Liver (tissue), 9 donors: ENCODE data around the gene XRCC1. TPM values are rescaled to one million over a fixed set of nuclear protein-coding genes. Genes with fewer than 3 reads are reported as not detected.

Experiments used
- DNase-seq: peaks from one replicate; pipeline ENCODE4 v3.0.0-alpha.2; 2017; ENCODE audit warnings: low spot score
- H3K27ac ChIP-seq, 2 donors: one replicate each; pipeline ENCODE4 v1.7.0; 2013; ENCODE audit warnings: inconsistent platforms in 2 of 2, low read length in 2 of 2, control low read depth in 1 of 2, low read depth in 1 of 2, mild to moderate bottlenecking in 1 of 2
- H3K27me3 ChIP-seq, 4 donors: one replicate each; pipeline versions ENCODE4 v1.6.1 to v1.7.0; 2013; ENCODE audit warnings: low read length in 3 of 4, inconsistent platforms in 1 of 4, mild to moderate bottlenecking in 1 of 4, moderate library complexity in 1 of 4; ENCODE audit not compliant: control insufficient read depth in 4 of 4, insufficient read depth in 4 of 4
- H3K36me3 ChIP-seq, 4 donors: one replicate each; pipeline versions ENCODE4 v1.6.1 to v1.7.0; 2013; ENCODE audit warnings: low read length in 3 of 4, mild to moderate bottlenecking in 3 of 4, low read depth in 1 of 4, moderate library complexity in 1 of 4; ENCODE audit not compliant: control insufficient read depth in 4 of 4, insufficient read depth in 3 of 4
- H3K4me1 ChIP-seq, 4 donors: one replicate each; pipeline versions ENCODE4 v1.6.1 to v1.7.0; 2013; ENCODE audit warnings: low read length in 3 of 4, mild to moderate bottlenecking in 3 of 4, moderate library complexity in 1 of 4; ENCODE audit not compliant: control insufficient read depth in 4 of 4, insufficient read depth in 4 of 4
- H3K4me3 ChIP-seq, 3 donors: one replicate each; pipeline versions ENCODE4 v1.6.1 to v1.7.0; 2013; ENCODE audit warnings: low read length in 3 of 3, control low read depth in 1 of 3, low read depth in 1 of 3, mild to moderate bottlenecking in 1 of 3
- H3K9ac ChIP-seq, 2 donors: one replicate each; pipeline ENCODE4 v1.7.0; 2013; ENCODE audit warnings: low read length in 2 of 2, mild to moderate bottlenecking in 2 of 2, moderate library complexity in 2 of 2, control low read depth in 1 of 2, low read depth in 1 of 2
- H3K9me3 ChIP-seq, 4 donors: one replicate each; pipeline versions ENCODE4 v1.6.1 to v1.7.0; 2013; ENCODE audit warnings: low read length in 3 of 4; ENCODE audit not compliant: control insufficient read depth in 4 of 4
- EGR1 ChIP-seq, 2 donors: IDR thresholded peaks; 2 replicates each; pipeline ENCODE4 v1.6.1; 2016 to 2018; ENCODE audit warnings: antibody characterized with exemption in 2 of 2, low read depth in 2 of 2
- FOXA2 ChIP-seq: IDR thresholded peaks from 2 replicates; pipeline ENCODE4 v1.6.1; 2016; ENCODE audit warnings: antibody characterized with exemption
- GABPA ChIP-seq, 2 donors: IDR thresholded peaks in 1 of 2; conservative IDR thresholded peaks in 1 of 2; 2 replicates each; pipeline ENCODE4 v1.6.1; 2016; ENCODE audit warnings: antibody characterized with exemption in 2 of 2, mild to moderate bottlenecking in 1 of 2, moderate library complexity in 1 of 2
- HNF4A ChIP-seq, 2 donors: conservative IDR thresholded peaks; 2 replicates each; pipeline ENCODE4 v1.6.1; 2016; ENCODE audit warnings: antibody characterized with exemption in 2 of 2, mild to moderate bottlenecking in 2 of 2
- HNF4G ChIP-seq: IDR thresholded peaks from 2 replicates; pipeline ENCODE4 v1.6.1; 2016; ENCODE audit warnings: antibody characterized with exemption
- JUND ChIP-seq, 2 donors: IDR thresholded peaks; 2 replicates each; pipeline ENCODE4 v1.6.1; 2016; ENCODE audit warnings: antibody characterized with exemption in 2 of 2
- NR2F2 ChIP-seq: IDR thresholded peaks from 2 replicates; pipeline ENCODE4 v1.6.1; 2016; ENCODE audit warnings: antibody characterized with exemption
- RAD21 ChIP-seq, 2 donors: IDR thresholded peaks; 2 replicates each; pipeline ENCODE4 v1.6.1; 2016; ENCODE audit warnings: antibody characterized with exemption in 2 of 2, mild to moderate bottlenecking in 2 of 2
- RXRA ChIP-seq, 2 donors: IDR thresholded peaks; 2 replicates each; pipeline ENCODE4 v1.6.1; 2017 to 2018; ENCODE audit warnings: antibody characterized with exemption in 2 of 2, mild to moderate bottlenecking in 1 of 2
- SP1 ChIP-seq: IDR thresholded peaks from 2 replicates; pipeline ENCODE4 v1.6.1; 2018; ENCODE audit warnings: antibody characterized with exemption, mild to moderate bottlenecking
- TAF1 ChIP-seq: conservative IDR thresholded peaks from 2 replicates; pipeline ENCODE4 v1.6.1; 2016; ENCODE audit warnings: antibody characterized with exemption, mild to moderate bottlenecking
- YY1 ChIP-seq: IDR thresholded peaks from 2 replicates; pipeline ENCODE4 v1.6.1; 2016; ENCODE audit warnings: antibody characterized with exemption, mild to moderate bottlenecking
- WGBS: extraction: QIAGEN DNeasy Blood & Tissue Kit; methylation state at CpG from one replicate; pipeline ENCODE4 v1.1.7; 2013; 5-methylcytosine and 5-hydroxymethylcytosine counted together
- polyA plus RNA-seq, 2 donors: library from polyadenylated mRNA; stranded (reverse) in 1 of 2; unstranded in 1 of 2; fragments of 200-250 nt in 1 of 2; fragments of >200 nt in 1 of 2; fragmentation: Nextera tagmentation in 1 of 2; extraction: Ambion mirVana in 1 of 2; gene quantifications; one replicate each; pipeline versions ENCODE4 v1.2.1 to v1.2.3, GENCODE V29; 2013 to 2015
- total RNA-seq, 2 donors: library from RNA; depleted of rRNA; stranded (reverse); fragments of >200 nt; gene quantifications; one replicate each; pipeline ENCODE4 v1.2.3, GENCODE V29; 2014
- TF ChIP-seq, protein P1 (sequence below): IDR thresholded peaks from 2 replicates; pipeline ENCODE4 v1.6.1; 2016; ENCODE audit warnings: antibody characterized with exemption, mild to moderate bottlenecking
- TF ChIP-seq, protein P2 (sequence below): IDR thresholded peaks from 2 replicates; pipeline ENCODE4 v1.6.1; 2016; ENCODE audit warnings: antibody characterized with exemption
- TF ChIP-seq, protein P3 (sequence below): fragments of 150-350 bp; IDR thresholded peaks from 2 replicates; pipeline ENCODE4 v1.5.1; 2017; ENCODE audit warnings: improper control_type of control experiment, low read depth, low read length; ENCODE audit not compliant: missing input control
- TF ChIP-seq, protein P4 (sequence below): IDR thresholded peaks from 2 replicates; pipeline ENCODE4 v1.6.1; 2016; ENCODE audit warnings: antibody characterized with exemption
- TF ChIP-seq, protein P5 (sequence below): IDR thresholded peaks from 2 replicates; pipeline ENCODE4 v1.6.1; 2016; ENCODE audit warnings: antibody characterized with exemption
- donor health status: healthy.
- donor health status: healthy.
- donor health status: healthy.
- donor health status: healthy.
- donor health status: healthy.

XRCC1 gene
- total and polyA plus RNA-seq, 4 donors, result 3.6 to 9.8 (median 4.9) TPM

DNA sequence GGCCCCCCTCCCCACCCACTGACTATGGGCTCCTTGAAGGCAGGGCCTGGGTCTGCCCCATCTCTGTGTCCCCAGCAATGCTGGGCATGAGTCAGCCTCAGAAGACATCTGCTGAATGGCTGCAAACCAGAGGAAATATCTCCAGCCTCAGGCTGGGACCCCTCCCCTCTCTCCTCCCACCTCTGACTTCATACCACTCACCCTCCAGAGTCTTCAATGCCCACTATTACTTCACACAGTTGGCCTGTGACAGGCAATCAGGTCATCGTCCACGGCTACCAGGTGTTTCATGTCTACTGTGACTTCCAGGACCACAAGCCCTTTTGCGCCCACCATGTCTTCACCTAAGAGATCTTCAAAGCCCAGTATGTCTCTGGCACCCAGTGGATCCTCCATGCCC is 36.5 kb upstream of the XRCC1 start, which contains the start of gene SRRM5:
Gene SRRM5 (plus strand): TSS at position 301 of the 400 bp plus-strand sequence. CDS start 34 bp downstream, at position 335.
- H3K36me3 ChIP-seq, result peaks cover 0 to 13% (median 4%) of the 10 kb centered on the region in 4 donors
- no peaks in the 10 kb centered on the region for H3K27me3 ChIP-seq
- WGBS, result 95% methylated on average over 3 of the region's 3 CpGs

DNA sequence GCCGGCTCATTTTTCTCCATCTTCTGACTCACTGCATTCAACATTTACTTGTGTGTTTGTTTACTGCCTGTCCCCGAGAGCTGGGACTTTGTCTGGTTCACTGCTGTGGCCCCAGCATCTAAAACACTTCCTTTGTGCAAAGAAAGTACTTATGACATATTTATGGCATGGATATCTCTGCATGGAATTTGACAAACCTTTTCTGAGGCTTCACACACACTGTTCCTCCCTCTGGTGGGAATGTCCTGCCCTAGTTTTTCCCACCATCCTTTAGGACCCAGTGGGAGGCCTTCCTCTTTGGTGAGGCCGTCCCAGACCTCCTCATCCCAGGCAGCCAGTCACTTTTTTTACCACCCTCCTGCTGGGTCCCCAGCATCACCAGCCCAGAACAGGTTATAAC is 35.2 kb upstream of the XRCC1 start:
- WGBS, result 90% methylated on average over 3 of the region's 3 CpGs
- no peak overlapping the region for H3K9ac ChIP-seq
- H3K4me3 ChIP-seq, result no peak overlapping the region
- no peaks in the 10 kb centered on the region for H3K4me1 ChIP-seq
- H3K9me3 ChIP-seq, result no peaks in the 10 kb centered on the region
- H3K36me3 ChIP-seq, result peaks cover 0 to 13% (median 5%) of the 10 kb centered on the region in 4 donors
- DNase-seq, result no peak
- no peak overlapping the region for H3K27ac ChIP-seq
- no peaks in the 10 kb centered on the region for H3K27me3 ChIP-seq
- TF ChIP-seq GABPA (IDR thresholded peaks at IDR 0.05 in 1 of 2, conservative IDR thresholded peaks at IDR 0.05 in 1 of 2) (no peak), NR2F2 (no peak), EGR1 (IDR thresholded peaks at IDR 0.05; ENCODE audit: low read depth in 2 of 2) (no peak), JUND (IDR thresholded peaks at IDR 0.05) (no peak), TAF1 (no peak), RAD21 (IDR thresholded peaks at IDR 0.05) (no peak), HNF4A (conservative IDR thresholded peaks at IDR 0.05) (no peak)
- TF ChIP-seq, protein P1, sequence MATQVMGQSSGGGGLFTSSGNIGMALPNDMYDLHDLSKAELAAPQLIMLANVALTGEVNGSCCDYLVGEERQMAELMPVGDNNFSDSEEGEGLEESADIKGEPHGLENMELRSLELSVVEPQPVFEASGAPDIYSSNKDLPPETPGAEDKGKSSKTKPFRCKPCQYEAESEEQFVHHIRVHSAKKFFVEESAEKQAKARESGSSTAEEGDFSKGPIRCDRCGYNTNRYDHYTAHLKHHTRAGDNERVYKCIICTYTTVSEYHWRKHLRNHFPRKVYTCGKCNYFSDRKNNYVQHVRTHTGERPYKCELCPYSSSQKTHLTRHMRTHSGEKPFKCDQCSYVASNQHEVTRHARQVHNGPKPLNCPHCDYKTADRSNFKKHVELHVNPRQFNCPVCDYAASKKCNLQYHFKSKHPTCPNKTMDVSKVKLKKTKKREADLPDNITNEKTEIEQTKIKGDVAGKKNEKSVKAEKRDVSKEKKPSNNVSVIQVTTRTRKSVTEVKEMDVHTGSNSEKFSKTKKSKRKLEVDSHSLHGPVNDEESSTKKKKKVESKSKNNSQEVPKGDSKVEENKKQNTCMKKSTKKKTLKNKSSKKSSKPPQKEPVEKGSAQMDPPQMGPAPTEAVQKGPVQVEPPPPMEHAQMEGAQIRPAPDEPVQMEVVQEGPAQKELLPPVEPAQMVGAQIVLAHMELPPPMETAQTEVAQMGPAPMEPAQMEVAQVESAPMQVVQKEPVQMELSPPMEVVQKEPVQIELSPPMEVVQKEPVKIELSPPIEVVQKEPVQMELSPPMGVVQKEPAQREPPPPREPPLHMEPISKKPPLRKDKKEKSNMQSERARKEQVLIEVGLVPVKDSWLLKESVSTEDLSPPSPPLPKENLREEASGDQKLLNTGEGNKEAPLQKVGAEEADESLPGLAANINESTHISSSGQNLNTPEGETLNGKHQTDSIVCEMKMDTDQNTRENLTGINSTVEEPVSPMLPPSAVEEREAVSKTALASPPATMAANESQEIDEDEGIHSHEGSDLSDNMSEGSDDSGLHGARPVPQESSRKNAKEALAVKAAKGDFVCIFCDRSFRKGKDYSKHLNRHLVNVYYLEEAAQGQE, result no peak
- TF ChIP-seq, protein P2, sequence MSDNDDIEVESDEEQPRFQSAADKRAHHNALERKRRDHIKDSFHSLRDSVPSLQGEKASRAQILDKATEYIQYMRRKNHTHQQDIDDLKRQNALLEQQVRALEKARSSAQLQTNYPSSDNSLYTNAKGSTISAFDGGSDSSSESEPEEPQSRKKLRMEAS, result no peak

More for the DNA sequence above, 36.5 kb upstream of the XRCC1 start, which contains the start of gene SRRM5:
- H3K4me1 ChIP-seq, result no peaks in the 10 kb centered on the region
- DNase-seq, result no peak
- no peak within 1 kb of the TSS for H3K27ac ChIP-seq
- H3K9me3 ChIP-seq, result no peaks in the 10 kb centered on the region
- TF ChIP-seq FOXA2, result no peak
- TF ChIP-seq, protein P2, result no peak
- no peak for TF ChIP-seq GABPA (IDR thresholded peaks at IDR 0.05 in 1 of 2, conservative IDR thresholded peaks at IDR 0.05 in 1 of 2)
- TF ChIP-seq, protein P3, sequence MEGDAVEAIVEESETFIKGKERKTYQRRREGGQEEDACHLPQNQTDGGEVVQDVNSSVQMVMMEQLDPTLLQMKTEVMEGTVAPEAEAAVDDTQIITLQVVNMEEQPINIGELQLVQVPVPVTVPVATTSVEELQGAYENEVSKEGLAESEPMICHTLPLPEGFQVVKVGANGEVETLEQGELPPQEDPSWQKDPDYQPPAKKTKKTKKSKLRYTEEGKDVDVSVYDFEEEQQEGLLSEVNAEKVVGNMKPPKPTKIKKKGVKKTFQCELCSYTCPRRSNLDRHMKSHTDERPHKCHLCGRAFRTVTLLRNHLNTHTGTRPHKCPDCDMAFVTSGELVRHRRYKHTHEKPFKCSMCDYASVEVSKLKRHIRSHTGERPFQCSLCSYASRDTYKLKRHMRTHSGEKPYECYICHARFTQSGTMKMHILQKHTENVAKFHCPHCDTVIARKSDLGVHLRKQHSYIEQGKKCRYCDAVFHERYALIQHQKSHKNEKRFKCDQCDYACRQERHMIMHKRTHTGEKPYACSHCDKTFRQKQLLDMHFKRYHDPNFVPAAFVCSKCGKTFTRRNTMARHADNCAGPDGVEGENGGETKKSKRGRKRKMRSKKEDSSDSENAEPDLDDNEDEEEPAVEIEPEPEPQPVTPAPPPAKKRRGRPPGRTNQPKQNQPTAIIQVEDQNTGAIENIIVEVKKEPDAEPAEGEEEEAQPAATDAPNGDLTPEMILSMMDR, result no peak
- TF ChIP-seq, protein P4, sequence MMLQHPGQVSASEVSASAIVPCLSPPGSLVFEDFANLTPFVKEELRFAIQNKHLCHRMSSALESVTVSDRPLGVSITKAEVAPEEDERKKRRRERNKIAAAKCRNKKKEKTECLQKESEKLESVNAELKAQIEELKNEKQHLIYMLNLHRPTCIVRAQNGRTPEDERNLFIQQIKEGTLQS, result no peak
- TF ChIP-seq, protein P5, sequence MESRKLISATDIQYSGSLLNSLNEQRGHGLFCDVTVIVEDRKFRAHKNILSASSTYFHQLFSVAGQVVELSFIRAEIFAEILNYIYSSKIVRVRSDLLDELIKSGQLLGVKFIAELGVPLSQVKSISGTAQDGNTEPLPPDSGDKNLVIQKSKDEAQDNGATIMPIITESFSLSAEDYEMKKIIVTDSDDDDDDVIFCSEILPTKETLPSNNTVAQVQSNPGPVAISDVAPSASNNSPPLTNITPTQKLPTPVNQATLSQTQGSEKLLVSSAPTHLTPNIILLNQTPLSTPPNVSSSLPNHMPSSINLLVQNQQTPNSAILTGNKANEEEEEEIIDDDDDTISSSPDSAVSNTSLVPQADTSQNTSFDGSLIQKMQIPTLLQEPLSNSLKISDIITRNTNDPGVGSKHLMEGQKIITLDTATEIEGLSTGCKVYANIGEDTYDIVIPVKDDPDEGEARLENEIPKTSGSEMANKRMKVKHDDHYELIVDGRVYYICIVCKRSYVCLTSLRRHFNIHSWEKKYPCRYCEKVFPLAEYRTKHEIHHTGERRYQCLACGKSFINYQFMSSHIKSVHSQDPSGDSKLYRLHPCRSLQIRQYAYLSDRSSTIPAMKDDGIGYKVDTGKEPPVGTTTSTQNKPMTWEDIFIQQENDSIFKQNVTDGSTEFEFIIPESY, result no peak
- TF ChIP-seq RAD21 (IDR thresholded peaks at IDR 0.05), result no peak
- TF ChIP-seq HNF4A (conservative IDR thresholded peaks at IDR 0.05), result no peak
- no peak for TF ChIP-seq TAF1
- TF ChIP-seq, protein P1, result no peak
- no peak for TF ChIP-seq HNF4G
- TF ChIP-seq RXRA (IDR thresholded peaks at IDR 0.05), result no peak
- no peak for TF ChIP-seq NR2F2
- TF ChIP-seq SP1, result no peak
- TF ChIP-seq YY1, result no peak
- TF ChIP-seq JUND (IDR thresholded peaks at IDR 0.05), result no peak
- no peak within 1 kb of the TSS for H3K9ac ChIP-seq
- H3K4me3 ChIP-seq, result no peak within 1 kb of the TSS
